Lower lobe of right lung (tissue), 2 donors: ENCODE measurements around the gene PLEKHG1. TPM values are rescaled to one million over a fixed set of nuclear protein-coding genes. Genes with fewer than 3 reads are reported as not detected.

Source experiments
- ATAC-seq, 2 donors: fragments of 200-7000 bp; cut with Tn5 transposase; one replicate each; pipeline ENCODE4 v1.9.1; 2020 to 2022; ENCODE audit warnings: mild to moderate bottlenecking in 2 of 2, moderate library complexity in 2 of 2
- DNase-seq: peaks from one replicate; pipeline ENCODE4 v3.0.0-alpha.2; 2020
- H3K27ac ChIP-seq: fragments of 200-600 bp; one replicate; pipeline ENCODE4 v1.8.0; 2022
- H3K27me3 ChIP-seq: fragments of 200-600 bp; one replicate; pipeline ENCODE4 v1.8.0; 2022; ENCODE audit warnings: low read depth
- H3K36me3 ChIP-seq: fragments of 200-600 bp; one replicate; pipeline ENCODE4 v1.8.0; 2022; ENCODE audit warnings: mild to moderate bottlenecking
- H3K4me1 ChIP-seq: fragments of 200-600 bp; one replicate; pipeline ENCODE4 v1.8.0; 2022
- H3K4me3 ChIP-seq: fragments of 200-600 bp; one replicate; pipeline ENCODE4 v1.8.0; 2022; ENCODE audit warnings: mild to moderate bottlenecking
- H3K9me3 ChIP-seq: fragments of 200-600 bp; one replicate; pipeline ENCODE4 v1.8.0; 2022
- CTCF ChIP-seq: fragments of 200-600 bp; IDR thresholded peaks from one replicate; pipeline ENCODE4 v1.8.0; 2022; ENCODE audit warnings: antibody characterized with exemption, mild to moderate bottlenecking
- intact Hi-C: fragments of 100-400 bp; cut with DNase I; formaldehyde crosslinking; loops from one replicate; pipeline ENCODE4 v1.11.0; 2022
- total RNA-seq: library from RNA; stranded (reverse); fragmentation: NEBNext Ultra II Directional; extraction: Animal tissue kit (Norgen Biotek cat#: 25700); gene quantifications from one replicate; pipeline ENCODE4 v1.2.1, GENCODE V29; 2021
- donor health status: DM: no; HTN: yes; CAD: no; lungs with severe emphysema.

PLEKHG1 gene
- total RNA-seq, 1 donor from 2014 or later = 20.4 TPM

- TF ChIP-seq CTCF = no peak
- Histone ChIP-seq H3K9me3 (no peaks in the 10 kb centered on the region), H3K36me3 (no peaks in the 10 kb centered on the region), H3K4me1 (peaks cover 24% of the 10 kb centered on the region), H3K27me3 (no peaks in the 10 kb centered on the region), H3K4me3 (no peak overlapping the region), H3K27ac (no peak overlapping the region)
- DNase-seq (no peak), ATAC-seq (no peak)
- intact Hi-C loops = no loop called here
Observed at GRCh38 chr6:150637266-150637665, 37.6 kb downstream of the PLEKHG1 start.

DNA sequence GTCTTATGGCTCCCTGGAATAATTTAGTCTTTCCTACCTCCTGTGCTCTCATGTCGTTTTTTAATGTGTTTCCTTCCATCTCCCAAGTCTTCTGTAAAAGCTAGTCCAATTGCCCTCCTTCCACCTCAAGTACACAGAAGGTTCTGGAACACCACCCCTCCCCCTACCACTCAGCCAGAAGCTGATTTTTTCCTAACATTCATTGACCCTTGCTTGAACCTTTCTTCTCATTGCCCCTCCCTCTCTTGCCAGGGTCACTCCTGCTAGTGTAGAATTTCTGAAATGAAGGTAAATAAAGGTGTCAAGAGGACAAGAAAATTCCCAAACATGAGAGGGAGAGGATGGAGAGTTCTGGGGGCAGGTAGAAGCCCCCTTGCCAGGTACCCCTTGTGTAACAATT, 38.6 kb downstream of the PLEKHG1 start:
- DNase-seq (no peak), ATAC-seq (peak in 1 of 2 donors; percentile 32)
- Histone ChIP-seq H3K4me3 (no peak overlapping the region), H3K36me3 (no peaks in the 10 kb centered on the region), H3K27ac (peak overlapping the region; percentile 27), H3K9me3 (no peaks in the 10 kb centered on the region), H3K27me3 (no peaks in the 10 kb centered on the region), H3K4me1 (peaks cover 22% of the 10 kb centered on the region)
- intact Hi-C loops = no loop called here
- TF ChIP-seq CTCF = no peak

GRCh38 chr6:150638765-150639164, 39.1 kb downstream of the PLEKHG1 start:
- DNase-seq = no peak
- Histone ChIP-seq H3K4me1 (peaks cover 19% of the 10 kb centered on the region), H3K9me3 (no peaks in the 10 kb centered on the region), H3K27ac (peak overlapping the region; percentile 27), H3K4me3 (no peak overlapping the region), H3K36me3 (no peaks in the 10 kb centered on the region), H3K27me3 (no peaks in the 10 kb centered on the region)
- intact Hi-C loops = no loop called here
- peak in 1 of 2 donors; percentile 70 for ATAC-seq
- no peak for TF ChIP-seq CTCF

GRCh38 chr6:150639823-150640331, 40.2 kb downstream of the PLEKHG1 start:
- DNase-seq (no peak), ATAC-seq (no peak)
- H3K27ac ChIP-seq = no peak overlapping the region
- no peaks in the 10 kb centered on the region for H3K9me3 ChIP-seq
- TF ChIP-seq CTCF = no peak
- intact Hi-C loops = no loop called here
- H3K4me3 ChIP-seq = no peak overlapping the region
- H3K36me3 ChIP-seq = no peaks in the 10 kb centered on the region
- H3K4me1 ChIP-seq = peaks cover 19% of the 10 kb centered on the region
- no peaks in the 10 kb centered on the region for H3K27me3 ChIP-seq

GRCh38 chr6:150640556-150641209, 41.0 kb downstream of the PLEKHG1 start:
- peak overlapping the region; percentile 15 for H3K4me3 ChIP-seq
- no peaks in the 10 kb centered on the region for H3K27me3 ChIP-seq
- ATAC-seq = peak in 1 of 2 donors; percentile 10
- H3K27ac ChIP-seq = no peak overlapping the region
- DNase-seq = no peak
- intact Hi-C loops = no loop called here
- peaks cover 19% of the 10 kb centered on the region for H3K4me1 ChIP-seq
- TF ChIP-seq CTCF = no peak
- no peaks in the 10 kb centered on the region for H3K9me3 ChIP-seq
- H3K36me3 ChIP-seq = no peaks in the 10 kb centered on the region
